Measurements from ENCODE around the gene TUBGCP5. TPM values are rescaled to one million over a fixed set of nuclear protein-coding genes. Genes with fewer than 3 reads are reported as not detected.

TUBGCP5 gene
- total and polyA plus RNA-seq, 5 experiments from 2014 or later: 4.3 to 30.3 (median 9.8) TPM

GRCh38 chr15:22966321-22967083, 72.9 kb downstream of the TUBGCP5 start:
- POLR2A ChIA-PET: no interaction called here

GRCh38 chr15:22963641-22964040, 75.7 kb downstream of the TUBGCP5 start:
- H3K9me3 Mint-ChIP-seq: peaks cover 0 to 3% (median 0%) of the 10 kb centered on the region in 9 donors
- DNase-seq: no peak
- H3K4me3 Mint-ChIP-seq: no peak overlapping the region
- no peaks in the 10 kb centered on the region for H3K36me3 Mint-ChIP-seq
- peaks cover 0 to 3% (median 0%) of the 10 kb centered on the region in 5 donors for H3K27me3 Mint-ChIP-seq
- POLR2A ChIA-PET: no interaction called here
- no peak overlapping the region for H3K27ac Mint-ChIP-seq
- H3K4me1 Mint-ChIP-seq: no peaks in the 10 kb centered on the region
- ATAC-seq: no peak

More at GRCh38 chr15:22966321-22967083, 72.9 kb downstream of the TUBGCP5 start:
- peaks cover 0 to 15% (median 0%) of the 10 kb centered on the region in 9 donors for H3K9me3 Mint-ChIP-seq
- H3K36me3 Mint-ChIP-seq: peaks cover 0 to 9% (median 3%) of the 10 kb centered on the region in 3 donors
- H3K4me3 Mint-ChIP-seq: no peak overlapping the region
- no peaks in the 10 kb centered on the region for H3K4me1 Mint-ChIP-seq
- no peak for DNase-seq
- H3K27ac Mint-ChIP-seq: no peak overlapping the region
- peaks cover 0 to 2% (median 0%) of the 10 kb centered on the region in 5 donors for H3K27me3 Mint-ChIP-seq
- ATAC-seq: no peak

- POLR2A ChIA-PET: interaction anchor here (0.6 kb wide), 1 partner anchor 114 kb away, joined by 3 read pairs; no protein-coding TSS in a partner anchor
- no peaks in the 10 kb centered on the region for H3K36me3 Mint-ChIP-seq
- DNase-seq: no peak
- H3K4me1 Mint-ChIP-seq: no peaks in the 10 kb centered on the region
- peaks cover 0 to 3% (median 0%) of the 10 kb centered on the region in 9 donors for H3K9me3 Mint-ChIP-seq
- H3K27me3 Mint-ChIP-seq: peaks cover 0 to 3% (median 0%) of the 10 kb centered on the region in 5 donors
- no peak overlapping the region for H3K27ac Mint-ChIP-seq
- no peak overlapping the region for H3K4me3 Mint-ChIP-seq
- no peak for ATAC-seq
These were observed 76.8 kb downstream of the TUBGCP5 start for GRCh38 chr15:22962611-22963010.

GRCh38 chr15:22961762-22962161, 77.6 kb downstream of the TUBGCP5 start:
- no peaks in the 10 kb centered on the region for H3K36me3 Mint-ChIP-seq
- no peak overlapping the region for H3K4me3 Mint-ChIP-seq
- no peaks in the 10 kb centered on the region for H3K4me1 Mint-ChIP-seq
- DNase-seq: no peak
- H3K27ac Mint-ChIP-seq: no peak overlapping the region
- POLR2A ChIA-PET: no interaction called here
- ATAC-seq: no peak
- no peaks in the 10 kb centered on the region for H3K9me3 Mint-ChIP-seq
- H3K27me3 Mint-ChIP-seq: peaks cover 0 to 3% (median 0%) of the 10 kb centered on the region in 5 donors

GRCh38 chr15:22960556-22960955, 78.8 kb downstream of the TUBGCP5 start:
- H3K27me3 Mint-ChIP-seq: peaks cover 0 to 3% (median 0%) of the 10 kb centered on the region in 5 donors
- no peak overlapping the region for H3K4me3 Mint-ChIP-seq
- no peak overlapping the region for H3K27ac Mint-ChIP-seq
- DNase-seq (no peak), ATAC-seq (no peak)
- H3K36me3 Mint-ChIP-seq: no peaks in the 10 kb centered on the region
- no peaks in the 10 kb centered on the region for H3K4me1 Mint-ChIP-seq
- no peaks in the 10 kb centered on the region for H3K9me3 Mint-ChIP-seq
- POLR2A ChIA-PET: no interaction called here

- no peak for DNase-seq
- POLR2A ChIA-PET: no interaction called here
These were observed 79.2 kb downstream of the TUBGCP5 start for GRCh38 chr15:22960126-22960525.

GRCh38 chr15:22959321-22960101, 79.9 kb downstream of the TUBGCP5 start:
- Mint-ChIP-seq H3K4me3 (no peak overlapping the region), H3K4me1 (no peaks in the 10 kb centered on the region), H3K36me3 (no peaks in the 10 kb centered on the region), H3K27ac (no peak overlapping the region), H3K9me3 (no peaks in the 10 kb centered on the region), H3K27me3 (peaks cover 0 to 3% (median 0%) of the 10 kb centered on the region in 5 donors)
- ATAC-seq (no peak), DNase-seq (no peak)
- POLR2A ChIA-PET: no interaction called here

More at GRCh38 chr15:22960126-22960525, 79.2 kb downstream of the TUBGCP5 start:
- H3K27me3 Mint-ChIP-seq: peaks cover 0 to 3% (median 0%) of the 10 kb centered on the region in 5 donors
- H3K9me3 Mint-ChIP-seq: no peaks in the 10 kb centered on the region
- H3K36me3 Mint-ChIP-seq: no peaks in the 10 kb centered on the region
- no peak for ATAC-seq
- H3K27ac Mint-ChIP-seq: peak overlapping the region in 1 of 10 donors; percentile 30
- H3K4me3 Mint-ChIP-seq: no peak overlapping the region
- no peaks in the 10 kb centered on the region for H3K4me1 Mint-ChIP-seq

- Mint-ChIP-seq H3K27ac (peak overlapping the region in 1 of 10 donors; percentile 61), H3K4me3 (no peak overlapping the region), H3K36me3 (no peaks in the 10 kb centered on the region), H3K27me3 (peaks cover 0 to 3% (median 0%) of the 10 kb centered on the region in 5 donors), H3K4me1 (no peaks in the 10 kb centered on the region), H3K9me3 (no peaks in the 10 kb centered on the region)
- POLR2A ChIA-PET: no interaction called here
- ATAC-seq (no peak), DNase-seq (no peak)
These were observed 80.7 kb downstream of the TUBGCP5 start for GRCh38 chr15:22958487-22959280.

GRCh38 chr15:22956978-22957260, 82.5 kb downstream of the TUBGCP5 start:
- H3K27ac Mint-ChIP-seq: no peak overlapping the region
- no peak for DNase-seq
- H3K36me3 Mint-ChIP-seq: no peaks in the 10 kb centered on the region
- POLR2A ChIA-PET: no interaction called here
- H3K4me1 Mint-ChIP-seq: no peaks in the 10 kb centered on the region
- no peak overlapping the region for H3K4me3 Mint-ChIP-seq
- no peak for ATAC-seq
- peaks cover 0 to 3% (median 0%) of the 10 kb centered on the region in 5 donors for H3K27me3 Mint-ChIP-seq
- H3K9me3 Mint-ChIP-seq: no peaks in the 10 kb centered on the region

- H3K4me1 Mint-ChIP-seq: no peaks in the 10 kb centered on the region
- no peak overlapping the region for H3K27ac Mint-ChIP-seq
- POLR2A ChIA-PET: interaction anchor here (0.6 kb wide), 1 partner anchor 21 kb away, joined by 8 read pairs; no protein-coding TSS in a partner anchor
- H3K9me3 Mint-ChIP-seq: no peaks in the 10 kb centered on the region
- ATAC-seq: no peak
- no peak for DNase-seq
- H3K27me3 Mint-ChIP-seq: peaks cover 0 to 3% (median 0%) of the 10 kb centered on the region in 5 donors
- no peaks in the 10 kb centered on the region for H3K36me3 Mint-ChIP-seq
- no peak overlapping the region for H3K4me3 Mint-ChIP-seq
These were observed 83.0 kb downstream of the TUBGCP5 start for GRCh38 chr15:22956257-22956977.

GRCh38 chr15:22955544-22956119, 83.7 kb downstream of the TUBGCP5 start:
- no peak overlapping the region for H3K4me3 Mint-ChIP-seq
- no peaks in the 10 kb centered on the region for H3K4me1 Mint-ChIP-seq

More at GRCh38 chr15:22955544-22956119, 83.7 kb downstream of the TUBGCP5 start:
- POLR2A ChIA-PET: interaction anchor here (0.6 kb wide), 1 partner anchor 22 kb away, joined by 8 read pairs; no protein-coding TSS in a partner anchor
- DNase-seq (no peak), ATAC-seq (no peak)
- Mint-ChIP-seq H3K36me3 (no peaks in the 10 kb centered on the region), H3K27ac (no peak overlapping the region), H3K27me3 (peaks cover 0 to 3% (median 0%) of the 10 kb centered on the region in 5 donors), H3K9me3 (no peaks in the 10 kb centered on the region)
